Measurements from ENCODE around the gene TRMT2A.

The TRMT2A gene

DNA sequence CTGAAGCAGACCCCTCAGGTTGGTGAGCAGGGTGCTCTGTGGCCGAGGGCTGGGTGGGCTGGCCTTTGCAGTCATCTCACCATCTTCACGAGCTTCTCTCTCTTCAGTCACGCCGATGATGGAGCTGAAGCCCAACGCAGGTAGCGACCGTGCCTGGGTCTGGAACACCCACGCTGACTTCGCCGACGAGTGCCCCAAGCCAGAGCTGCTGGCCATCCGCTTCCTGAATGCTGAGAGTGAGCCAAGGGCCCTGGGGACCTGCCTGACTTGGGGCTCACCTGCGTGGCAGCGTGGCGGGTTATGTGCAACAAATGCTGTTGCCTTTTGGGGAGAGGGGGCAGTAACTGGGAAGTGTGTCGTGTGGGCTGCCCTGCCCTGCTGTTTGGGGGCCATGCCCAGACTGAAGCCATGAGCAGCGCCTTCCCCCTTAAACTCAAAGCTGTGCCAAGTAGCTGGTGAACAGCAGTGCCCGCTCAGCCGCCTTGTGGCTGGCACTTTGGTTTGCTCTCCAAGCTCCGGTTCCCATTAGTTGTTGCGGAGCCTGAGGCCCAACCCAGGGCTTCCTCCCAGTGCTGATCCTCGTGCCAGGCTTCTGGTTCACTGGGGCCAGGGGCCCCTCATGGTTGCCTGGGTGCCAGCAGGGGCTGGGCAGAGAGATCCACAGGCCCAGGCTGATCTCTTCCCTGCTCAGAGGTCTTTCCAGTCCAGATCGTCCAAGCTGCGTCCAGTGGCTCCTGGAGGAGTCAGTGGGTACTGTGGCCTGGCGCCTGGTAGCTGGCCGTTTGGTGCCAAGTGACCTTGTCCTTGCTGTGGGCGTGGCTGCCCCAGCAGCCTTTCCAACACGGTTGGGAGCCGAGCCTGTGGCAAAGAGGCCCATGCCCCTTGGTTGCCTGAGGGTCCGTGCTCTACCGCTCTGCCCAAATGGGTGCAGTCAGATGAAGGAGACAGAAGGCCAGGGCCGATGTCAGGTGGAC, 8.5 kb upstream of the TRMT2A start:
- Mint-ChIP-seq H3K36me3 (ENCODE audit: low read depth) (peaks cover 79% of the 10 kb centered on the region), H3K27ac (no peak overlapping the region)

GRCh38 chr22:20124083-20124787, 7.2 kb upstream of the TRMT2A start:
- Mint-ChIP-seq H3K9me3 (no peaks in the 10 kb centered on the region), H3K36me3 (ENCODE audit: low read depth) (peaks cover 91% of the 10 kb centered on the region), H3K4me3 (no peak overlapping the region), H3K27me3 (no peaks in the 10 kb centered on the region), H3K4me1 (ENCODE audit: low read depth) (peaks cover 4% of the 10 kb centered on the region), H3K27ac (no peak overlapping the region)
- intact Hi-C loops (cut with micrococcal nuclease): no loop called here

More for the DNA sequence above, 8.5 kb upstream of the TRMT2A start:
- intact Hi-C loops (cut with micrococcal nuclease): no loop called here
- H3K27me3 Mint-ChIP-seq: no peaks in the 10 kb centered on the region
- peaks cover 11% of the 10 kb centered on the region for H3K4me1 Mint-ChIP-seq (ENCODE audit: low read depth)
- H3K4me3 Mint-ChIP-seq: no peak overlapping the region
- no peaks in the 10 kb centered on the region for H3K9me3 Mint-ChIP-seq

- Mint-ChIP-seq H3K27me3 (no peaks in the 10 kb centered on the region), H3K27ac (no peak overlapping the region), H3K4me3 (no peak overlapping the region), H3K4me1 (ENCODE audit: low read depth) (peaks cover 11% of the 10 kb centered on the region), H3K9me3 (no peaks in the 10 kb centered on the region), H3K36me3 (ENCODE audit: low read depth) (peaks cover 98% of the 10 kb centered on the region)
- intact Hi-C loops (cut with micrococcal nuclease): no loop called here
Observed at GRCh38 chr22:20123366-20124082, 6.5 kb upstream of the TRMT2A start.

GRCh38 chr22:20121856-20122415, 4.9 kb upstream of the TRMT2A start:
- no peak overlapping the region for H3K4me3 Mint-ChIP-seq
- intact Hi-C loops (cut with micrococcal nuclease): no loop called here
- H3K27me3 Mint-ChIP-seq: no peaks in the 10 kb centered on the region
- no peak overlapping the region for H3K27ac Mint-ChIP-seq
- H3K4me1 Mint-ChIP-seq (ENCODE audit: low read depth): peaks cover 11% of the 10 kb centered on the region
- peaks cover 85% of the 10 kb centered on the region for H3K36me3 Mint-ChIP-seq (ENCODE audit: low read depth)
- H3K9me3 Mint-ChIP-seq: no peaks in the 10 kb centered on the region

DNA sequence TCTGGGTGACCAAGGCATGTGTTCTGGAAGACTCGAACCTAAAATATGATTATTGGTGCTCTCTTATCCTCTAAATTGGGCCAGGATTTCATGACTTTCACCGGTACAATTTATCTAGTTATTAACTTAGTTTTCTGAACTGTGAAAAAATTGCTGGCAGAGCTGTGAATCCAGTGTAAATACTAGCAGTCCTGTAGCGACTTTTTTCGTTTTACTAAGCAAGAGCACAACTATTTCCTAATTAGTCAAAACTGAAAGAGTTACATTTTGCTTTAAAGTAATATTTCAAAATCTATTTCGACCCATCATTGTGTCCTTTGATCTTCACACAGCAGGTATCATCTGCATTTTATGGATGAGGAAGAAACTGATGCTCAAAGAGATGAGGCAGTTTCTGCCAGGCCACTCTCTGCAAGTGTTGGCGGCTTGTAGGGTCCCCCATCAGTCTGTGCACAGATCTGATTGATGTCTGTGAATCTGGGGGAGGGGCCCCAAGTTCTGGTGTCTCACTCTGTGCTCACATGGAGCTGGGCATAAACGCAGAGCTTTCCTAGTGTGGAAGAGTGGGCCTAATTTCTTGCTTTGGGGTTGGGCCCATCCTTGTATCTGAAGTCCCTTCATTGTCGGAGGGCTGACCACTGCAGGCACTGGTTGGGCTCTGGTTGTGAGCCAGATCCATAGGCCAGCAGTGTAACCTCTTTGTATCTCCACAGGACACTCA, 1.4 kb upstream of the TRMT2A start:
- Mint-ChIP-seq H3K9me3 (no peaks in the 10 kb centered on the region), H3K36me3 (ENCODE audit: low read depth) (peaks cover 84% of the 10 kb centered on the region), H3K27me3 (no peaks in the 10 kb centered on the region), H3K4me1 (ENCODE audit: low read depth) (peaks cover 38% of the 10 kb centered on the region), H3K27ac (peak overlapping the region; percentile 96), H3K4me3 (peak overlapping the region; percentile 88)
- intact Hi-C loops (cut with micrococcal nuclease): no loop called here

DNA sequence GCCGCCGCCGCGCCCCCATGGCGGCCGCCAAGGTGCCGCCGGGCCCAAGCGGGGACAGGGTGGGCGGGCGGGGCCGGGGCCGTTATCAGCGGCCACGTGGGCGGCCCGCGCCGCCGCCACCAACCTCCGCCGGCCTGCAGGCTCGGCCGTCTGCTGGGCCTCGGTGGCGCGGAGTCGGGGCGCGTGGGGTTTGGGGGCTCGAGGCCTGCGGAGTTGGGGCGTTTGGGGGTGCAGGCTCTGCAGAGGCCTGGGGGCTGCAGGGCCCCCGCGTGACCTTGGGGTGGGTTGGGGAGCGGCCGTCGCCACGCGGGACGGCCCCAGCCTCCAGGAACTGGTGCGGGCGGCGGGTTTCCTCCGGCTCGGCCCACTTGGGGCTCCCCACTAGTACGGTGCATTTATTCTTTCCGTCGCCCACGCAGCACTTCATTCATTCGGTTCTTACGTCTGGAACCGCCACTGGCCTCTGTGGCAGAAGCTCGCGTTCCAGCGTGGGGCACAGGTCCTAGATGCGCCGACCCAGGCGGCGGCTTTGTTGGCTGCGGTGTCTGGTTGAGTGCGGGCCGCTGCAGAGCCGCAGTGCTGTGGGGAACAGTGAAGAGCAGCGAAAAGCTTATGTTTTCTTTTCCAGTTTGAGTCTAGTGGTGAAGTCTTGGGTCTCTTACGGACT, 740 bp upstream of the TRMT2A start:
- H3K4me1 Mint-ChIP-seq (ENCODE audit: low read depth): peaks cover 38% of the 10 kb centered on the region
- peak overlapping the region; percentile 96 for H3K27ac Mint-ChIP-seq
- H3K4me3 Mint-ChIP-seq: peak overlapping the region; percentile 88
- H3K36me3 Mint-ChIP-seq (ENCODE audit: low read depth): peaks cover 84% of the 10 kb centered on the region
- intact Hi-C loops (cut with micrococcal nuclease): loop anchor here (1.0 kb wide), 2 partner anchors 14 to 37 kb away; partner anchors contain the start of genes DGCR8 and ZDHHC8
- no peaks in the 10 kb centered on the region for H3K27me3 Mint-ChIP-seq
- no peaks in the 10 kb centered on the region for H3K9me3 Mint-ChIP-seq

GRCh38 chr22:20116376-20116950, 563 bp downstream of the TRMT2A start:
- Mint-ChIP-seq H3K4me3 (peak overlapping the region; percentile 88), H3K27ac (peak overlapping the region; percentile 96), H3K36me3 (ENCODE audit: low read depth) (peaks cover 84% of the 10 kb centered on the region), H3K9me3 (no peaks in the 10 kb centered on the region), H3K4me1 (ENCODE audit: low read depth) (peaks cover 38% of the 10 kb centered on the region), H3K27me3 (no peaks in the 10 kb centered on the region)
- intact Hi-C loops (cut with micrococcal nuclease): no loop called here

- Mint-ChIP-seq H3K4me1 (ENCODE audit: low read depth) (peaks cover 38% of the 10 kb centered on the region), H3K9me3 (no peaks in the 10 kb centered on the region), H3K4me3 (peak within 1 kb of the TSS; percentile 88), H3K27ac (peak within 1 kb of the TSS; percentile 96), H3K27me3 (no peaks in the 10 kb centered on the region), H3K36me3 (ENCODE audit: low read depth) (peaks cover 84% of the 10 kb centered on the region)
- intact Hi-C loops (cut with micrococcal nuclease): no loop called here
Observed at GRCh38 chr22:20115691-20116375, 1.2 kb downstream of the TRMT2A start, which contains the start of gene RANBP1. RANBP1 (plus strand) TSS chr22:20116104; CDS start chr22:20116185, 81 bp downstream.

DNA sequence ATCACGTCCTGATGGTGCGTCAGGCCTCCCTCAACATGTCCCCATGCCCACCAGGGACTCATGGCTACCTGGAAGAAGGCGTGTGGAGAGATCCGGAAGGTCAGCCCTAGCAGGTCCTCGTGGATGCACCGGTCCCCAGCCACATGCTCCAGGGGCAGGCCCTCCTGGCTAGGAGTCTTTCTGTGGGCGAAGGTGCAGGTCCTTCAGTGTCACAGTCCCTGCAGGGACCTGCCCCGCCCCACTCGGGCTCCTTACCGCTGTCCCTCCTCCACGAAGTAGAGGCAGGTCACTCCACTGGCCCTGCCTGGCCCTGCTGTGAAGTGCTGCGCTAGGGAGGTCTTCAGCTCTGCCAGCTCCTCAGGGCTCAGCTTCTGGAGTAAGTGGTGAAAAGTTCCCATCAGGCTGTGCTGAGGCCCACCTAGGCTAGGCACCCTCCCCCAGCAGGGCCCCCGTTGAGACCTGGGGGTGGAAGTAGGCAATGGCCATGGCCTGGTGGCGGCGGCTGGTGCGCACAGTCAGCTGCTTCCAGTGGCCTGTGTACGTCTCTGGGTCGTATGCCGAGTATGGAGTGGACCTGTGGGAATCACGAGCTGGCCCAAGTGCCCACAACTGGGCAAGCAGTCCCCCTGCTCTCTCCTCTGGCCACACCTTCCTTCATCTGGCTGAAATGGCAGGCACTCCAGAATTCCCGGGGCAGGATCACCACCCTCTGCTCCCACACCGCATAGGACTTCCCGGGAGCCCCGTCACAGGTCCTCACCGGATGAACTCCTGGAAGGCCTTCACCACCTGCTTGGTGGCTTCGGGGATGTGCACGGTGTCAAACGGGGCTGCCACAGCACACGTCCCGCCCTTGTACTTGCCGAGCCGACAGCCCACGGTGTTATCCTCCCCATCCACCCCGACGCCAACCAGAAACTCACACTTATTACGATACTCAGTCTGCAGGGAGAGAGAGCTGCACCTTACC, 2.2 kb downstream of the TRMT2A start:
- H3K27me3 Mint-ChIP-seq: no peaks in the 10 kb centered on the region
- H3K9me3 Mint-ChIP-seq: no peaks in the 10 kb centered on the region
- intact Hi-C loops (cut with micrococcal nuclease): no loop called here
- H3K27ac Mint-ChIP-seq: peak overlapping the region; percentile 18
- H3K4me1 Mint-ChIP-seq (ENCODE audit: low read depth): peaks cover 38% of the 10 kb centered on the region
- H3K36me3 Mint-ChIP-seq (ENCODE audit: low read depth): peaks cover 84% of the 10 kb centered on the region
- H3K4me3 Mint-ChIP-seq: no peak overlapping the region

- H3K4me1 Mint-ChIP-seq (ENCODE audit: low read depth): peaks cover 29% of the 10 kb centered on the region
- no peaks in the 10 kb centered on the region for H3K27me3 Mint-ChIP-seq
- intact Hi-C loops (cut with micrococcal nuclease): no loop called here
- H3K27ac Mint-ChIP-seq: peak overlapping the region; percentile 18
- no peak overlapping the region for H3K4me3 Mint-ChIP-seq
- no peaks in the 10 kb centered on the region for H3K9me3 Mint-ChIP-seq
- peaks cover 84% of the 10 kb centered on the region for H3K36me3 Mint-ChIP-seq (ENCODE audit: low read depth)
Observed at GRCh38 chr22:20113551-20114310, 3.3 kb downstream of the TRMT2A start.
